Hepatocyte (in vitro differentiated cells): Measurements from ENCODE around the gene LITAF. TPM values are rescaled to one million over a fixed set of nuclear protein-coding genes. Genes with fewer than 3 reads are reported as not detected.
A peak's percentile ranks its signal among the peaks of the same experiment; 100 is the strongest.

ENCODE experiments used
- DNase-seq: peaks from one replicate; pipeline ENCODE4 v3.0.0-alpha.2; 2016; ENCODE audit warnings: low spot score
- H2AFZ ChIP-seq: fragments of 200-600 bp; sonication (generic); 2 replicates; pipeline ENCODE4 v1.6.0; 2016; ENCODE audit warnings: antibody characterized with exemption, mild to moderate bottlenecking
- H3K27ac ChIP-seq: fragments of 200-600 bp; sonication (generic); 2 replicates; pipeline ENCODE4 v1.5.1; 2016; ENCODE audit warnings: mild to moderate bottlenecking
- H3K27me3 ChIP-seq: fragments of 200-600 bp; sonication (generic); 2 replicates; pipeline ENCODE4 v1.6.1; 2016
- H3K36me3 ChIP-seq: fragments of 200-600 bp; sonication (generic); replicated peaks from 2 replicates; pipeline ENCODE4 v1.5.1; 2016; ENCODE audit warnings: low read depth; ENCODE audit not compliant: insufficient read depth
- H3K4me1 ChIP-seq: fragments of 200-600 bp; sonication (generic); 2 replicates; pipeline ENCODE4 v1.5.1; 2016; ENCODE audit warnings: mild to moderate bottlenecking, moderate library complexity; ENCODE audit not compliant: insufficient read depth
- H3K4me2 ChIP-seq: fragments of 200-600 bp; sonication (generic); 2 replicates; pipeline ENCODE4 v1.6.0; 2016
- H3K4me3 ChIP-seq: fragments of 200-600 bp; sonication (generic); 2 replicates; pipeline ENCODE4 v1.5.1; 2016; ENCODE audit warnings: mild to moderate bottlenecking
- H3K79me2 ChIP-seq: fragments of 200-600 bp; sonication (generic); 2 replicates; pipeline ENCODE4 v1.6.0; 2017; ENCODE audit warnings: mild to moderate bottlenecking
- H3K9me2 ChIP-seq: fragments of 200-600 bp; sonication (generic); replicated peaks from 2 replicates; pipeline ENCODE4 v1.6.0; 2017; ENCODE audit warnings: mild to moderate bottlenecking; ENCODE audit not compliant: insufficient read depth
- H3K9me3 ChIP-seq: fragments of 200-600 bp; sonication (generic); 2 replicates; pipeline ENCODE4 v1.5.1; 2016; ENCODE audit warnings: low read depth, mild to moderate bottlenecking
- H4K20me1 ChIP-seq: fragments of 200-600 bp; sonication (generic); 2 replicates; pipeline ENCODE4 v1.6.0; 2016; ENCODE audit warnings: mild to moderate bottlenecking; ENCODE audit not compliant: insufficient read depth, poor library complexity, severe bottlenecking
- EZH2 ChIP-seq: fragments of 200-600 bp; sonication (generic); IDR thresholded peaks from 2 replicates; pipeline ENCODE4 v1.6.1; 2016; ENCODE audit warnings: antibody characterized with exemption, mild to moderate bottlenecking, borderline replicate concordance
- EZH2phosphoT487 ChIP-seq: fragments of 200-600 bp; sonication (generic); IDR thresholded peaks from one replicate; pipeline ENCODE4 v1.6.1; 2018; ENCODE audit warnings: antibody characterized with exemption, mild to moderate bottlenecking, low read depth, moderate library complexity; ENCODE audit not compliant: unreplicated experiment, severe bottlenecking
- WGBS: methylation state at CpG from one replicate; pipeline ENCODE4 v1.1.6; 2016; ENCODE audit warnings: low lambda C conversion rate; ENCODE audit errors: missing lambda C conversion rate; 5-methylcytosine and 5-hydroxymethylcytosine counted together
- polyA plus RNA-seq: library from polyadenylated mRNA; unstranded; fragments of >200 nt; fragmentation: Nextera tagmentation; extraction: Ambion mirVana; gene quantifications from 2 replicates; pipeline ENCODE4 v1.2.1, GENCODE V29; 2016
- total RNA-seq: library from RNA; depleted of rRNA; stranded (reverse); fragments of >200 nt; gene quantifications from 2 replicates; pipeline ENCODE4 v1.2.3, GENCODE V29; 2014
- TF ChIP-seq, protein P1 (sequence below): fragments of 200-600 bp; sonication (generic); IDR thresholded peaks from 2 replicates; pipeline ENCODE4 v1.5.1; 2016; ENCODE audit warnings: antibody characterized with exemption, mild to moderate bottlenecking; ENCODE audit not compliant: poor library complexity

Gene LITAF
- total and polyA plus RNA-seq, 2 experiments from 2014 or later: 65.6 to 134 TPM

DNA sequence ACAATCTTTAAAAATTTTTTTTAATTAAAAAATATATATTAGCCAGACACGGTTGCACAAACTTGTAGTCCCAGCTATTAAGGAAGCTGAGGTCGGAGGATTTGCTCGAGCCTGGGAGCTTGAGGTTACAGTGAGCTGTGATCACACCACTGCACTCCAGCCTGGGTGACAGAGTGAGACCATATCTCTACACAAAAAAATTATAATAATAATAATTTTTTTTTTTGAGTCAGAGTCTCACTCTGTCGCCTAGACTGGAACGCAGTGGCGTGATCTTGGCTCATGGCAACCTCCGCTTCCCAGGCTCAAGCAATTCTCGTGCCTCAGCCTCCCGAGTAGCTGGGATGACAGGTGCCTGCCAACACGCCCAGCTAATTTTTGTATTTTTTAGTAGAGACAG, 23.8 kb downstream of the LITAF start:
- DNase-seq: no peak
- Histone ChIP-seq H3K9me3 (no peaks in the 10 kb centered on the region), H3K27me3 (no peaks in the 10 kb centered on the region), H3K79me2 (peaks cover 86% of the 10 kb centered on the region), H2AFZ (no peak overlapping the region), H3K4me1 (peaks cover 30% of the 10 kb centered on the region), H3K36me3 (no peaks in the 10 kb centered on the region), H3K9me2 (no peaks in the 10 kb centered on the region), H3K4me2 (no peak overlapping the region), H3K4me3 (no peak overlapping the region), H3K27ac (no peak overlapping the region), H4K20me1 (peaks cover 10% of the 10 kb centered on the region)
- TF ChIP-seq, protein P1, sequence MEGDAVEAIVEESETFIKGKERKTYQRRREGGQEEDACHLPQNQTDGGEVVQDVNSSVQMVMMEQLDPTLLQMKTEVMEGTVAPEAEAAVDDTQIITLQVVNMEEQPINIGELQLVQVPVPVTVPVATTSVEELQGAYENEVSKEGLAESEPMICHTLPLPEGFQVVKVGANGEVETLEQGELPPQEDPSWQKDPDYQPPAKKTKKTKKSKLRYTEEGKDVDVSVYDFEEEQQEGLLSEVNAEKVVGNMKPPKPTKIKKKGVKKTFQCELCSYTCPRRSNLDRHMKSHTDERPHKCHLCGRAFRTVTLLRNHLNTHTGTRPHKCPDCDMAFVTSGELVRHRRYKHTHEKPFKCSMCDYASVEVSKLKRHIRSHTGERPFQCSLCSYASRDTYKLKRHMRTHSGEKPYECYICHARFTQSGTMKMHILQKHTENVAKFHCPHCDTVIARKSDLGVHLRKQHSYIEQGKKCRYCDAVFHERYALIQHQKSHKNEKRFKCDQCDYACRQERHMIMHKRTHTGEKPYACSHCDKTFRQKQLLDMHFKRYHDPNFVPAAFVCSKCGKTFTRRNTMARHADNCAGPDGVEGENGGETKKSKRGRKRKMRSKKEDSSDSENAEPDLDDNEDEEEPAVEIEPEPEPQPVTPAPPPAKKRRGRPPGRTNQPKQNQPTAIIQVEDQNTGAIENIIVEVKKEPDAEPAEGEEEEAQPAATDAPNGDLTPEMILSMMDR: no peak
- TF ChIP-seq EZH2phosphoT487 (no peak), EZH2 (no peak)
- WGBS: 96% methylated on average over 10 of the region's 10 CpGs

DNA sequence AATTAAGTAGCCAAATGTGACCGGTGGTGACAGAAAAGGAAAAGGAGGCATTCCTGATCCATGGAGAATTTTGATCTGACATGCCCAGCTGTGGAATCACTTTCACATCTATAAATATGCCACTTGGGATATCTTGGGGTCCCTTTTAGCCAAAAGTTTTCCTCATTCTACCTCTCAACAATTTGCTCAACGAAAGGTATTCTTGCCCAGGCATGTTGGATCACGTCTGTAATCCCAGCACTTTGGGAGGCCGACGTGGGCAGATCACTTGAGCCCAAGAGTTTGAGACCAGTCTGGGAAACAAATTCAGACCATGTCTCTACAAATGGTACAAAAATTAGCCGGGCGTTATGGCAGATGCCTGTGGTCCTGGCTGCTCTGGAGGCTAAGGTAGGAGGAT, 24.3 kb downstream of the LITAF start:
- H3K4me3 ChIP-seq: no peak overlapping the region
- 85% methylated on average over 7 of the region's 7 CpGs for WGBS
- peaks cover 10% of the 10 kb centered on the region for H4K20me1 ChIP-seq
- H3K4me1 ChIP-seq: peaks cover 30% of the 10 kb centered on the region
- TF ChIP-seq, protein P1: no peak
- TF ChIP-seq EZH2 (no peak), EZH2phosphoT487 (no peak)
- no peak for DNase-seq
- H3K27ac ChIP-seq: peak overlapping the region; percentile 85
- H3K27me3 ChIP-seq: no peaks in the 10 kb centered on the region
- no peak overlapping the region for H2AFZ ChIP-seq
- no peak overlapping the region for H3K4me2 ChIP-seq
- H3K9me3 ChIP-seq: no peaks in the 10 kb centered on the region
- no peaks in the 10 kb centered on the region for H3K36me3 ChIP-seq
- H3K79me2 ChIP-seq: peaks cover 86% of the 10 kb centered on the region
- H3K9me2 ChIP-seq: no peaks in the 10 kb centered on the region

DNA sequence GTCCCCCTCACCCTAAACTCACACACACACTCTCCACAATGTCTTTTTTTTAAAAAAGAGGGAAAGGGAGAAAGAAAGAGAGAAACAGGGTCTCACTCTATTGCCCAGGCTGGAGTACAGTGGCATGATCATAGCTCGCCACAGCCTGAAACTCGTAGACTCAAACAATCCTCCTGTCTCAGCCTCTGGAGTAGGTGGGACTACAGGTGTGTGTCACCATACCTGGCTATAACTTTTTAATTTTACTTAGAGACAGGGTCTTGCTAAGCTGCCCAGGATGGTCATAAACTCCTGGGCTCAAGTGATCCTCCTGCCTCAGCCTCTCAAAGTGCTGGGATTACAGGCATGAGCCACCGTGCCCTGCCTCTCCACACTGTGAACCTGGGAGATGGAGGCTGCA, 24.9 kb downstream of the LITAF start:
- TF ChIP-seq, protein P1: no peak
- TF ChIP-seq EZH2phosphoT487 (no peak), EZH2 (no peak)
- no peak overlapping the region for H2AFZ ChIP-seq
- H4K20me1 ChIP-seq: peaks cover 8% of the 10 kb centered on the region
- peaks cover 86% of the 10 kb centered on the region for H3K79me2 ChIP-seq
- H3K4me1 ChIP-seq: peaks cover 30% of the 10 kb centered on the region
- no peaks in the 10 kb centered on the region for H3K36me3 ChIP-seq
- H3K27ac ChIP-seq: peak overlapping the region; percentile 85
- no peaks in the 10 kb centered on the region for H3K9me3 ChIP-seq
- no peak overlapping the region for H3K4me3 ChIP-seq
- 91% methylated on average over 3 of the region's 3 CpGs for WGBS
- H3K27me3 ChIP-seq: no peaks in the 10 kb centered on the region
- H3K9me2 ChIP-seq: no peaks in the 10 kb centered on the region
- peak overlapping the region; percentile 43 for H3K4me2 ChIP-seq
- no peak for DNase-seq

DNA sequence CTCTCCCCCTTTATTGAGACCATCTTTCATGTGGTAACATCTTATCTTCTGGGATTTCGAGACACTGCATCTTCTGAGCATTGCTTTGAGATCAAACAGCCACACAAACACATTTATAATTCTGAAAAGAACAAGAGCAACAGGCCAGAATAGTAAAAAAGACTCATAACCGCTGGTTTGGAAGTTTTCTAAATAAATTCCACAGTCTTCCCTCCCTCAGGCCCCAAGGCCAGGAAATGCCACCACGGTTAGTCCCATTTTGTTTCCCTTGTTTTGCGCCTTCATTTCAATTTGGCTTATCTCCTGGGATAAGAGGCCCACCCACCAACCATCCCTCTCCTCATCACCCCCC, 25.3 kb downstream of the LITAF start:
- DNase-seq: no peak
- H3K4me2 ChIP-seq: peak overlapping the region; percentile 43
- no peak overlapping the region for H2AFZ ChIP-seq
- H3K79me2 ChIP-seq: peaks cover 86% of the 10 kb centered on the region
- H3K36me3 ChIP-seq: no peaks in the 10 kb centered on the region
- WGBS: 41% methylated on average over 4 of the region's 4 CpGs
- H3K27me3 ChIP-seq: no peaks in the 10 kb centered on the region
- peaks cover 5% of the 10 kb centered on the region for H4K20me1 ChIP-seq
- no peaks in the 10 kb centered on the region for H3K9me2 ChIP-seq
- peaks cover 30% of the 10 kb centered on the region for H3K4me1 ChIP-seq
- TF ChIP-seq EZH2: no peak
- TF ChIP-seq, protein P1: no peak
- TF ChIP-seq EZH2phosphoT487: no peak
- H3K9me3 ChIP-seq: peaks cover under 1% of the 10 kb centered on the region
- no peak overlapping the region for H3K4me3 ChIP-seq
- H3K27ac ChIP-seq: peak overlapping the region; percentile 85
